K562 (cell line): ENCODE data around the gene ATXN3L. TPM values are rescaled to one million over a fixed set of nuclear protein-coding genes. Genes with fewer than 3 reads are reported as not detected.

Source experiments
- ATAC-seq: fragments of 200-7000 bp; cut with Tn5 transposase; 3 replicates; pipeline ENCODE4 v1.9.1; 2020; ENCODE audit warnings: moderate library complexity
- BruUV-seq: library from RNA; stranded (reverse); fragments of 400-500 nt; replicated peaks from 2 replicates; lab custom pipeline; 2021; lab: Mats Ljungman, UMichigan
- CTCF ChIA-PET: fragments of 300-600 bp; formaldehyde crosslinking; extraction: SDS; loops from one replicate; lab custom pipeline; 2021; ENCODE audit warnings: low intra/inter-chr PET ratio; lab: Yijun Ruan, JAX
- POLR2A ChIA-PET: fragments of 300-600, 350-650 bp; sonication (Branson Sonifier 250); formaldehyde crosslinking; extraction: SDS; loops from one replicate; lab custom pipeline; 2021; ENCODE audit warnings: antibody characterized with exemption, inconsistent platforms; lab: Yijun Ruan, JAX
- DNase-seq, 4 experiments: peaks; one replicate each; pipeline versions ENCODE4 v3.0.0 to v3.0.0-alpha.2; 2011 to 2018; ENCODE audit warnings: low spot score in 3 of 4, mixed read lengths in 3 of 4; ENCODE audit errors: extremely low read depth in 1 of 4
- FAIRE-seq: peaks from 2 replicates; lab custom pipeline; 2011; peaks lifted over from hg19 to GRCh38; lab: Jason Lieb, UNC
- H2AFZ ChIP-seq: 2 replicates; pipeline ENCODE4 v1.6.0; 2011; ENCODE audit warnings: low read depth, low read length, control low read depth, inconsistent platforms
- H3K27ac ChIP-seq: fragments of 200-600 bp; 3 replicates; pipeline ENCODE4 v1.8.0; 2011; ENCODE audit warnings: low read depth, mild to moderate bottlenecking, control low read depth, inconsistent platforms, low read length, moderate library complexity, mixed read lengths; ENCODE audit errors: extremely low read depth
- H3K27me3 ChIP-seq, 2 experiments: fragments of 300-600 bp in 1 of 2; 2 replicates in 1 of 2; 3 replicates in 1 of 2; pipeline versions ENCODE4 v1.6.0 to v1.8.0; 2011; ENCODE audit warnings: inconsistent platforms in 2 of 2, low read length in 2 of 2, mild to moderate bottlenecking in 1 of 2, mixed read lengths in 1 of 2, moderate library complexity in 1 of 2; ENCODE audit not compliant: control insufficient read depth in 2 of 2, insufficient read depth in 2 of 2
- H3K36me3 ChIP-seq: fragments of 300-600 bp; 3 replicates; pipeline ENCODE4 v1.8.0; 2011; ENCODE audit warnings: mild to moderate bottlenecking, low read length, inconsistent platforms; ENCODE audit not compliant: control insufficient read depth, insufficient read depth
- H3K4me1 ChIP-seq, 2 experiments: fragments of 200-600 bp in 1 of 2; replicated peaks in 1 of 2; 2 replicates in 1 of 2; 3 replicates in 1 of 2; pipeline versions ENCODE4 v1.5.1 to v1.8.0; 2011; ENCODE audit warnings: inconsistent platforms in 2 of 2, low read length in 2 of 2, mild to moderate bottlenecking in 1 of 2, mixed read lengths in 1 of 2, moderate library complexity in 1 of 2; ENCODE audit not compliant: control insufficient read depth in 2 of 2, insufficient read depth in 2 of 2
- H3K4me2 ChIP-seq: 2 replicates; pipeline ENCODE4 v1.6.1; 2011; ENCODE audit warnings: low read length, control low read depth, inconsistent platforms, mixed read lengths; ENCODE audit not compliant: insufficient read depth
- H3K4me3 ChIP-seq: fragments of 200-600 bp; sonication (generic), shearing (Covaris generic); 2 replicates; pipeline ENCODE4 v1.5.1; 2016; ENCODE audit warnings: control low read depth, inconsistent platforms
- H3K79me2 ChIP-seq: fragments of 200-600 bp; 3 replicates; pipeline ENCODE4 v1.8.0; 2011; ENCODE audit warnings: low read length, inconsistent platforms; ENCODE audit not compliant: control insufficient read depth, insufficient read depth
- H3K9ac ChIP-seq, 2 experiments: 2 replicates each; pipeline versions ENCODE4 v1.6.0 to v1.6.1; 2011; ENCODE audit warnings: low read depth in 2 of 2, low read length in 2 of 2, control low read depth in 1 of 2, inconsistent platforms in 1 of 2, mild to moderate bottlenecking in 1 of 2, mixed read lengths in 1 of 2; ENCODE audit not compliant: insufficient read depth in 1 of 2
- H3K9me1 ChIP-seq: one replicate; pipeline ENCODE4 v1.6.0; 2011; ENCODE audit warnings: inconsistent platforms, mild to moderate bottlenecking, low read length, moderate library complexity; ENCODE audit not compliant: control insufficient read depth, insufficient read depth
- H3K9me3 ChIP-seq: replicated peaks from 2 replicates; pipeline ENCODE4 v1.5.1; 2011; ENCODE audit warnings: low read depth, low read length, inconsistent platforms; ENCODE audit not compliant: control insufficient read depth, insufficient read depth
- H4K20me1 ChIP-seq: replicated peaks from 2 replicates; pipeline ENCODE4 v1.6.1; 2011; ENCODE audit warnings: low read length, inconsistent platforms, mixed read lengths; ENCODE audit not compliant: control insufficient read depth, insufficient read depth
- HDAC8 ChIP-seq: fragments of 450-650 bp; IDR thresholded peaks from 2 replicates; pipeline ENCODE4 v1.6.1; 2016; ENCODE audit warnings: mild to moderate bottlenecking, missing genetic modification characterization, moderate library complexity, missing compliant biosample characterization
- HEY1 ChIP-seq: fragments of 250-450 bp; sonication (Bioruptor Pico); IDR thresholded peaks from 2 replicates; pipeline ENCODE4 v1.5.0; 2020; ENCODE audit warnings: mild to moderate bottlenecking, moderate library complexity, borderline replicate concordance
- PHB ChIP-seq: fragments of 250-450 bp; sonication (Bioruptor Pico); IDR thresholded peaks from 2 replicates; pipeline ENCODE4 v1.5.0; 2021
- SRSF3 ChIP-seq: fragments of 200-400 bp; formaldehyde crosslinking; IDR thresholded peaks from 2 replicates; pipeline ENCODE4 v1.6.1; 2016; ENCODE audit warnings: mild to moderate bottlenecking, low read length, moderate library complexity; ENCODE audit not compliant: insufficient read depth
- ZC3H4 ChIP-seq: sonication (generic); formaldehyde crosslinking; IDR thresholded peaks from 2 replicates; pipeline ENCODE4 v1.9.0; 2021; ENCODE audit warnings: missing genetic modification reagents, borderline replicate concordance
- WGBS: fragments of 100-300 bp; shearing (Covaris generic); methylation state at CpG from one replicate; pipeline ENCODE4 v1.1.6; 2016; ENCODE audit warnings: low coverage, mixed read lengths; ENCODE audit not compliant: insufficient coverage; ENCODE audit errors: missing lambda C conversion rate; 5-methylcytosine and 5-hydroxymethylcytosine counted together
- in situ Hi-C: fragments of 300-500 bp; cut with MboI; formaldehyde crosslinking; loops from 4 replicates; pipeline ENCODE4 v1.15.0; 2018; ENCODE audit warnings: inconsistent platforms, mixed read lengths
- intact Hi-C: fragments of 100-400 bp; cut with micrococcal nuclease; formaldehyde crosslinking; loops from 2 replicates; pipeline ENCODE4 v1.14.2; 2022
- polyA plus RNA-seq, 8 experiments: library from polyadenylated mRNA; depleted of rRNA in 4 of 8; stranded (reverse) in 5 of 8; unstranded in 3 of 8; fragments of >200 nt; fragmentation: Nextera tagmentation in 2 of 8; fragmentation: Illumina TruSeq in 1 of 8; extraction: Ambion mirVana in 2 of 8; extraction: Trizol in 1 of 8; gene quantifications; 2 replicates each; pipeline versions ENCODE4 v1.2.1 to v1.2.3, GENCODE V29; 2011 to 2014; ENCODE audit warnings: inconsistent platforms in 1 of 8, missing spikeins in 1 of 8
- total RNA-seq, 7 experiments: library from RNA; depleted of rRNA in 6 of 7; stranded (reverse); fragments of >200 nt in 6 of 7; fragmentation: Illumina TruSeq in 2 of 7; extraction: Trizol in 2 of 7; gene quantifications; 2 replicates each; pipeline versions ENCODE4 v1.2.1 to v1.2.3, GENCODE V29; 2011 to 2021; ENCODE audit warnings: low replicate concordance in 1 of 7
- TF ChIP-seq, protein P1 (sequence below): fragments of 450-650 bp; formaldehyde crosslinking; IDR thresholded peaks from 2 replicates; pipeline ENCODE4 v1.4.0; 2020; ENCODE audit warnings: mild to moderate bottlenecking

The ATXN3L gene
- total and polyA plus RNA-seq, 9 of the 15 experiments (the other 6 are each of a cell fraction or from before 2014, with no cell fraction given): 0.04 to 0.31 TPM; not detected in 7

GRCh38 chrX:13357925-13358324, 38.1 kb upstream of the ATXN3L start:
- intact Hi-C loops (loop anchor here (10.0 kb wide), 1 partner anchor 127 kb away; no protein-coding TSS in a partner anchor), in situ Hi-C loops (no loop called here)
- Histone ChIP-seq H2AFZ (no peak overlapping the region), H3K9me1 (no peaks in the 10 kb centered on the region), H3K27me3 (no peaks in the 10 kb centered on the region), H3K36me3 (peaks cover 36% of the 10 kb centered on the region; the same call in 2 of the 3 replicates), H3K4me3 (no peak overlapping the region), H3K4me1 (no peaks in the 10 kb centered on the region), H3K4me2 (no peak overlapping the region), H3K9me3 (no peaks in the 10 kb centered on the region), H3K79me2 (no peaks in the 10 kb centered on the region), H3K27ac (no peak overlapping the region), H3K9ac (no peak overlapping the region), H4K20me1 (no peaks in the 10 kb centered on the region)
- TF ChIP-seq, protein P1, sequence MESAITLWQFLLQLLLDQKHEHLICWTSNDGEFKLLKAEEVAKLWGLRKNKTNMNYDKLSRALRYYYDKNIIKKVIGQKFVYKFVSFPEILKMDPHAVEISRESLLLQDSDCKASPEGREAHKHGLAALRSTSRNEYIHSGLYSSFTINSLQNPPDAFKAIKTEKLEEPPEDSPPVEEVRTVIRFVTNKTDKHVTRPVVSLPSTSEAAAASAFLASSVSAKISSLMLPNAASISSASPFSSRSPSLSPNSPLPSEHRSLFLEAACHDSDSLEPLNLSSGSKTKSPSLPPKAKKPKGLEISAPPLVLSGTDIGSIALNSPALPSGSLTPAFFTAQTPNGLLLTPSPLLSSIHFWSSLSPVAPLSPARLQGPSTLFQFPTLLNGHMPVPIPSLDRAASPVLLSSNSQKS: no peak
- TF ChIP-seq SRSF3 (no peak), HDAC8 (no peak), HEY1 (no peak), PHB (CRISPR knock-in tag) (no peak), ZC3H4 (CRISPR knock-in tag) (no peak)
- DNase-seq: no peak
- CTCF ChIA-PET: no interaction called here
- ATAC-seq: no peak
- no TSS peak for BruUV-seq
- WGBS: 56% methylated on average over 1 of the region's 1 CpG
- POLR2A ChIA-PET: no interaction called here
- FAIRE-seq: no peak
